ENCODE results near the gene HECTD1.

DNA sequence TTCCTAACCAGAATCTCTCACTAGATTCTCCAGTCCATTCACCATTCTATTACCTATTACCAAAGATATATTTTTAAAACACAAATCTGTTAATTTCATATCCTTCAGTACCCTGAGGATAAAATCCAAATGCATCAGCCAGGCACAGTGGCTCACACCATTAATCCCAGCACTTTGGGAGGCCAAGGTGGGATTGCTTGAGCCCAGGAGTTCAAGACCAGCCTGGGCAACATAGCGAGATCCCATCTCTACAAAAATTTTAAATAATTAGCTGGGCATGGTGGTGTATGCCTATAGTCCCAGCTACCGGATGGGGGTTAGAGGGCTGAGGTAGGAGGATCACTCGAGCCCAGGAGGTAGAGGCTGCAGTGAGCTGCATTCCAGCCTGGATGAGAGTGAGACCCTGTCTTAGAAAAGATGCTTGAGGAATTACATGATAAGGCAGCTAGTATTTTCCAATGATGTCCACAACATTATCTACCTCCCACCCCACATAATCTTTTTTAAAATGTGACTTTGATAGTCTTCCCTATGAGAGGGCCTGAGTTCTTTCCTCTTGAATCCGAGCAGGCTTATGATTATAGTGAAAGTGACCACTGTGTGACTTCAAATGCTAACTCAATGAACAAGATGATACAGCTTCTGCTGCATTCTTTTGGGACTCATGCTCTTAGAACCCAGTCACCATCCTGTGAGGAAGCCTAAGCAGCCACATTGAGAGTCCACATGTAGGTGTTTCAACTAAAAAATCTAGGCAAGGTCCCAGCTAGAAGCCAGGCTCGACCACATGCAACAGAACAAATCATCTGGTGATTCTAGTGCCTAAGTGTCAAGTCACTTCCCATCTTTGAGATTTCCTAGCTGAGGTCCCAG, 18.0 kb downstream of the HECTD1 start:
- TF ChIP-seq, protein P1, sequence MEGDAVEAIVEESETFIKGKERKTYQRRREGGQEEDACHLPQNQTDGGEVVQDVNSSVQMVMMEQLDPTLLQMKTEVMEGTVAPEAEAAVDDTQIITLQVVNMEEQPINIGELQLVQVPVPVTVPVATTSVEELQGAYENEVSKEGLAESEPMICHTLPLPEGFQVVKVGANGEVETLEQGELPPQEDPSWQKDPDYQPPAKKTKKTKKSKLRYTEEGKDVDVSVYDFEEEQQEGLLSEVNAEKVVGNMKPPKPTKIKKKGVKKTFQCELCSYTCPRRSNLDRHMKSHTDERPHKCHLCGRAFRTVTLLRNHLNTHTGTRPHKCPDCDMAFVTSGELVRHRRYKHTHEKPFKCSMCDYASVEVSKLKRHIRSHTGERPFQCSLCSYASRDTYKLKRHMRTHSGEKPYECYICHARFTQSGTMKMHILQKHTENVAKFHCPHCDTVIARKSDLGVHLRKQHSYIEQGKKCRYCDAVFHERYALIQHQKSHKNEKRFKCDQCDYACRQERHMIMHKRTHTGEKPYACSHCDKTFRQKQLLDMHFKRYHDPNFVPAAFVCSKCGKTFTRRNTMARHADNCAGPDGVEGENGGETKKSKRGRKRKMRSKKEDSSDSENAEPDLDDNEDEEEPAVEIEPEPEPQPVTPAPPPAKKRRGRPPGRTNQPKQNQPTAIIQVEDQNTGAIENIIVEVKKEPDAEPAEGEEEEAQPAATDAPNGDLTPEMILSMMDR (IDR thresholded peaks at IDR 0.05; ENCODE audit: low read length) = no peak
- no peak for TF ChIP-seq EZH2 (optimal IDR thresholded peaks at IDR 0.05; ENCODE audit: low read depth, low read length)

Measured in MM.1S (cell line).